H1 (cell line): ENCODE data around the gene MPZL3. TPM values are rescaled to one million over a fixed set of nuclear protein-coding genes. Genes with fewer than 3 reads are reported as not detected.

Experiments
- CTCF ChIA-PET: fragments of 300-600 bp; sonication (Branson Sonifier 250); formaldehyde crosslinking; loops from one replicate; lab custom pipeline; 2021; ENCODE audit not compliant: partially characterized antibody; lab: Charles Lee
- POLR2A ChIA-PET: fragments of 300-600 bp; sonication (Branson Sonifier 250); formaldehyde crosslinking; loops from one replicate; lab custom pipeline; 2021; ENCODE audit warnings: inconsistent platforms; ENCODE audit not compliant: partially characterized antibody; lab: Charles Lee
- DNase-seq, 2 experiments: peaks; one replicate each; pipeline versions ENCODE4 v3.0.0 to v3.0.0-alpha.2; 2010 to 2022; ENCODE audit warnings: low spot score in 2 of 2, low read depth in 1 of 2, mixed read lengths in 1 of 2
- FAIRE-seq: peaks from 2 replicates; lab custom pipeline; 2011; peaks lifted over from hg19 to GRCh38; lab: Jason Lieb, UNC
- H2AFZ ChIP-seq: 2 replicates; pipeline ENCODE4 v1.8.1; 2012; ENCODE audit warnings: low read length, inconsistent platforms
- H2AK5ac ChIP-seq: 2 replicates; pipeline ENCODE4 v1.6.1; 2013; ENCODE audit warnings: low read depth, low read length
- H2BK120ac ChIP-seq: replicated peaks from 2 replicates; pipeline ENCODE3; 2013; ENCODE audit warnings: low read depth, low read length, inconsistent platforms
- H2BK12ac ChIP-seq: 2 replicates; pipeline ENCODE4 v1.6.1; 2013; ENCODE audit warnings: low read depth, low read length
- H2BK15ac ChIP-seq: 2 replicates; pipeline ENCODE4 v1.6.1; 2013; ENCODE audit warnings: low read length
- H2BK20ac ChIP-seq: 2 replicates; pipeline ENCODE4 v1.6.1; 2013; ENCODE audit warnings: low read length
- H2BK5ac ChIP-seq: 2 replicates; pipeline ENCODE4 v1.6.1; 2013; ENCODE audit warnings: low read depth, low read length
- H3K14ac ChIP-seq: 2 replicates; pipeline ENCODE4 v1.6.1; 2013; ENCODE audit warnings: inconsistent platforms; ENCODE audit not compliant: insufficient read length
- H3K18ac ChIP-seq: 2 replicates; pipeline ENCODE4 v1.6.1; 2013; ENCODE audit warnings: low read length; ENCODE audit errors: extremely low read depth
- H3K23ac ChIP-seq: 2 replicates; pipeline ENCODE4 v1.6.1; 2013; ENCODE audit warnings: inconsistent platforms; ENCODE audit not compliant: insufficient read length
- H3K23me2 ChIP-seq: 2 replicates; pipeline ENCODE4 v1.6.1; 2013; ENCODE audit warnings: low read depth, low read length
- H3K27ac ChIP-seq: 2 replicates; pipeline ENCODE4 v1.6.1; 2011; ENCODE audit warnings: low read depth, low read length, inconsistent platforms
- H3K27me3 ChIP-seq, 4 experiments: replicated peaks in 1 of 4; 1 replicate in 1 of 4; 2 replicates in 3 of 4; pipeline versions ENCODE4 v1.6.1 to v1.8.1; 2011 to 2013; ENCODE audit warnings: low read length in 3 of 4, mild to moderate bottlenecking in 3 of 4, inconsistent platforms in 2 of 4, mixed read lengths in 2 of 4, moderate library complexity in 1 of 4; ENCODE audit not compliant: control insufficient read depth in 3 of 4, insufficient read depth in 3 of 4; ENCODE audit errors: extremely low read depth in 1 of 4
- H3K36me3 ChIP-seq, 4 experiments: 2 replicates each; pipeline versions ENCODE4 v1.6.1 to v1.8.1; 2011 to 2013; ENCODE audit warnings: mild to moderate bottlenecking in 4 of 4, low read length in 3 of 4, moderate library complexity in 2 of 4, control low read depth in 1 of 4, inconsistent platforms in 1 of 4; ENCODE audit not compliant: insufficient read depth in 4 of 4, control insufficient read depth in 2 of 4
- H3K4ac ChIP-seq: replicated peaks from 2 replicates; pipeline ENCODE3; 2013; ENCODE audit warnings: low read length, low read depth, mixed read lengths, inconsistent platforms; ENCODE audit not compliant: insufficient read length
- H3K4me1 ChIP-seq, 4 experiments: replicated peaks in 1 of 4; 1 replicate in 1 of 4; 2 replicates in 3 of 4; pipeline versions ENCODE4 v1.6.1 to v1.8.1; 2011 to 2013; ENCODE audit warnings: low read length in 3 of 4, inconsistent platforms in 2 of 4, mixed read lengths in 1 of 4; ENCODE audit not compliant: insufficient read depth in 4 of 4, control insufficient read depth in 3 of 4
- H3K4me2 ChIP-seq, 2 experiments: 2 replicates each; pipeline versions ENCODE4 v1.6.1 to v1.8.1; 2011 to 2013; ENCODE audit warnings: low read depth in 2 of 2, low read length in 2 of 2, control low read depth in 1 of 2, inconsistent platforms in 1 of 2, mild to moderate bottlenecking in 1 of 2; ENCODE audit not compliant: insufficient read depth in 1 of 2
- H3K4me3 ChIP-seq, 4 experiments: fragments of 200-600, 300-600 bp in 1 of 4; sonication (generic), shearing (Covaris generic), sonication (Bioruptor Twin) in 1 of 4; 2 replicates each; pipeline versions ENCODE4 v1.5.1 to v1.8.1; 2011 to 2016; ENCODE audit warnings: low read length in 4 of 4, low read depth in 3 of 4, control low read depth in 2 of 4, inconsistent platforms in 2 of 4, mild to moderate bottlenecking in 2 of 4, mixed read lengths in 1 of 4, moderate library complexity in 1 of 4; ENCODE audit not compliant: insufficient read depth in 2 of 4; ENCODE audit errors: extremely low read depth in 1 of 4
- H3K56ac ChIP-seq: replicated peaks from 2 replicates; pipeline ENCODE3; 2013; ENCODE audit warnings: low read depth, mild to moderate bottlenecking, mixed read lengths, low read length, inconsistent platforms; ENCODE audit not compliant: insufficient read length
- H3K79me1 ChIP-seq: 2 replicates; pipeline ENCODE4 v1.6.1; 2013; ENCODE audit warnings: low read depth, low read length, control low read depth
- H3K79me2 ChIP-seq, 2 experiments: 2 replicates each; pipeline versions ENCODE4 v1.6.1 to v1.8.1; 2012 to 2013; ENCODE audit warnings: low read length in 2 of 2, mild to moderate bottlenecking in 2 of 2, inconsistent platforms in 1 of 2; ENCODE audit not compliant: insufficient read depth in 2 of 2, control insufficient read depth in 1 of 2
- H3K9ac ChIP-seq, 4 experiments: replicated peaks in 1 of 4; 1 replicate in 1 of 4; 2 replicates in 3 of 4; pipeline versions ENCODE4 v1.6.1 to v1.8.1; 2011 to 2013; ENCODE audit warnings: low read depth in 3 of 4, low read length in 3 of 4, control low read depth in 2 of 4, mild to moderate bottlenecking in 2 of 4, moderate library complexity in 2 of 4, inconsistent platforms in 1 of 4; ENCODE audit errors: extremely low read depth in 1 of 4
- H3K9me3 ChIP-seq, 2 experiments: 2 replicates each; pipeline versions ENCODE4 v1.6.1 to v1.8.1; 2012 to 2013; ENCODE audit warnings: mild to moderate bottlenecking in 2 of 2, moderate library complexity in 2 of 2, control low read depth in 1 of 2, inconsistent platforms in 1 of 2, low read depth in 1 of 2, low read length in 1 of 2, mixed read lengths in 1 of 2; ENCODE audit not compliant: insufficient read depth in 2 of 2
- H4K20me1 ChIP-seq, 2 experiments: replicated peaks in 1 of 2; 2 replicates each; pipeline versions ENCODE3 to v1.8.1; 2011 to 2013; ENCODE audit warnings: inconsistent platforms in 2 of 2, low read length in 2 of 2, mild to moderate bottlenecking in 1 of 2; ENCODE audit not compliant: insufficient read depth in 2 of 2, control insufficient read depth in 1 of 2
- H4K5ac ChIP-seq: 2 replicates; pipeline ENCODE4 v1.6.1; 2013; ENCODE audit warnings: low read length, low read depth, mixed read lengths, inconsistent platforms; ENCODE audit not compliant: insufficient read length
- H4K8ac ChIP-seq: 2 replicates; pipeline ENCODE4 v1.8.0; 2013; ENCODE audit warnings: mild to moderate bottlenecking, moderate library complexity, low read length, inconsistent platforms; ENCODE audit not compliant: insufficient read depth; ENCODE audit errors: extremely low read depth
- H4K91ac ChIP-seq: replicated peaks from 2 replicates; pipeline ENCODE3; 2013; ENCODE audit warnings: low read length, mixed read lengths, inconsistent platforms; ENCODE audit not compliant: insufficient read length
- CHD2 ChIP-seq: IDR thresholded peaks from 2 replicates; pipeline ENCODE4 v1.6.1; 2012; ENCODE audit warnings: low read length, improper control_type of control experiment
- EGR1 ChIP-seq: IDR thresholded peaks from 2 replicates; pipeline ENCODE4 v1.6.1; 2011; ENCODE audit warnings: low read depth, low read length, borderline replicate concordance
- EZH2 ChIP-seq: fragments of 200-600 bp; sonication (generic); IDR thresholded peaks from 2 replicates; pipeline ENCODE4 v1.7.1; 2012; ENCODE audit warnings: low read depth, mild to moderate bottlenecking, moderate library complexity, low read length, inconsistent platforms; ENCODE audit not compliant: severe bottlenecking
- JUN ChIP-seq: IDR thresholded peaks from 2 replicates; pipeline ENCODE4 v1.6.1; 2011; ENCODE audit warnings: low read depth, mild to moderate bottlenecking, improper control_type of control experiment, low read length
- SP4 ChIP-seq: IDR thresholded peaks from 2 replicates; pipeline ENCODE4 v1.6.1; 2012; ENCODE audit warnings: low read length, inconsistent platforms
- SRF ChIP-seq: IDR thresholded peaks from 2 replicates; pipeline ENCODE4 v1.6.1; 2011; ENCODE audit warnings: mild to moderate bottlenecking, low read depth, low read length, moderate library complexity
- ZNF274 ChIP-seq: IDR thresholded peaks from 2 replicates; pipeline ENCODE4 v1.7.0; 2012; ENCODE audit warnings: low read length, borderline replicate concordance; ENCODE audit errors: extremely low read depth
- WGBS, 2 experiments: shearing (Covaris generic) in 1 of 2; methylation state at CpG; one replicate each; pipeline versions ENCODE4 v1.1.6 to v1.1.7; 2013 to 2015; ENCODE audit warnings: low lambda C conversion rate in 2 of 2, mixed read lengths in 2 of 2, inconsistent platforms in 1 of 2, low coverage in 1 of 2, missing lambda C conversion rate in 1 of 2; ENCODE audit not compliant: insufficient replicate concordance in 2 of 2, insufficient coverage in 1 of 2, insufficient read length in 1 of 2; ENCODE audit errors: extremely low coverage in 1 of 2, missing lambda C conversion rate in 1 of 2; 5-methylcytosine and 5-hydroxymethylcytosine counted together
- polyA plus RNA-seq, 7 experiments: library from polyadenylated mRNA; depleted of rRNA in 3 of 7; stranded (reverse) in 5 of 7; unstranded in 2 of 7; fragments of >200 nt in 5 of 7; fragments of 200-250 nt in 2 of 7; gene quantifications; 1 replicate in 5 of 7; 2 replicates in 1 of 7; 4 replicates in 1 of 7; pipeline versions ENCODE4 v1.2.1 to v1.2.3, GENCODE V29; 2011 to 2013; ENCODE audit warnings: missing spikeins in 2 of 7, mixed read lengths in 2 of 7
- total RNA-seq: library from RNA; stranded (reverse); fragmentation: NEBNext Ultra II Directional; extraction: Animal tissue kit (Norgen Biotek cat#: 25700); gene quantifications from 2 replicates; pipeline ENCODE4 v1.2.1, GENCODE V29; 2021
- TF ChIP-seq, protein P1 (sequence below): IDR thresholded peaks from 2 replicates; pipeline ENCODE4 v1.6.1; 2011; ENCODE audit warnings: low read length, improper control_type of control experiment
- TF ChIP-seq, protein P2 (sequence below): IDR thresholded peaks from 2 replicates; pipeline ENCODE4 v1.6.1; 2012; ENCODE audit warnings: low read length, inconsistent platforms

Gene MPZL3
- total and polyA plus RNA-seq, 2 of the 8 experiments (the other 6 are each of a cell fraction or from before 2014, with no cell fraction given) = 1.1 to 3.9 TPM

DNA sequence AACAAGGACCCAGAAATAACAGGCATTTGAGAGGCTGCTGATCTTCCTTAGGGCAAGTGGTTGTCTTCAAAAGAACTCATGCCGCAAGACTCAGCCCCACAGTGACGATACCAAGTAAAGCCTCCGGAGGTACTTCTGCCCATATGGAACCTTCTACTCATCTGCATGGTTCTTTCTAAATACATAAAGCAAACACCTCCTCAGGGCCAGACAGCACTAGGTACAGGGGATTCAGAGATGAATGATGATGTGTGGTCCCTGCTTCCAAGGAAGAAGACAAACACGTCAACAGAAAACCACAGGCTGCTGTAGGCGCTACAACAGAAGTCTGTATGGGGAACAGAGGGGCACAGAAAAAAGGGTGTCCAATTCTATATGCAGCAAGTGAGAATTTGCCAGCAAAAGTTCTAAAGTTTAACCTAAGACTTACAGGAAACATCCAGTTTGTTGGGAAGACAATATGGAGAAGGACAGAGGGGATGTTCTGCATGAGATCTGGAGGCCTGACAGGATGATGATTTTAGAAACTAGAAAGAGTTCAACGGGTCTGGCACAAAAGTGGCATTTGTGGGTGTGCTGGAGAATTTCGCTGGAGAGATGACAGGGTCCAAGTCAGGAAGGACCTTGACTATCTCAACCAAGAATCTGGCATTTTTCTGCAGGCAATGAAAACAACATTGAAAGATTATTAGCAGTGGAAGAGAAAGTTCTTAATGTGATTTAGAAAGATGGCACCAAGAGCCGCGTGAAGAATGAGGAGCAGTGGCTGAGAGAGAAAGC is 51.1 kb downstream of the MPZL3 start:
- H3K23ac ChIP-seq = no peak overlapping the region
- no peak overlapping the region for H4K8ac ChIP-seq
- H2BK20ac ChIP-seq = no peak overlapping the region
- no peak overlapping the region for H3K18ac ChIP-seq
- peaks cover 0 to 1% (median 0%) of the 10 kb centered on the region in 4 experiments; a peak in 1 of 7 replicates for H3K27me3 ChIP-seq
- H2BK12ac ChIP-seq = no peak overlapping the region
- H4K5ac ChIP-seq = no peak overlapping the region
- no peak overlapping the region for H2BK5ac ChIP-seq
- no peak overlapping the region for H3K14ac ChIP-seq
- no peak overlapping the region for H4K91ac ChIP-seq
- no peak overlapping the region for H3K9ac ChIP-seq
- ChIA-PET CTCF (interaction anchor here (1.5 to 3.3 kb wide), 2 partner anchors 9 to 88 kb away, joined by 3 to 38 read pairs; no protein-coding TSS in a partner anchor), POLR2A (no interaction called here)
- no peaks in the 10 kb centered on the region for H3K36me3 ChIP-seq
- no peak overlapping the region for H2BK15ac ChIP-seq
- no peaks in the 10 kb centered on the region for H3K79me1 ChIP-seq
- no peak overlapping the region for H3K56ac ChIP-seq
- 92% methylated on average over 9 of the region's 9 CpGs; no CpG with 5 or more reads in 1 of the 2 experiments for WGBS, 2 experiments
- no peak overlapping the region for H3K27ac ChIP-seq
- peaks cover 0 to 4% (median 2%) of the 10 kb centered on the region in 4 experiments; a peak in 3 of 7 replicates for H3K4me1 ChIP-seq
- no peak for FAIRE-seq
- H3K4me3 ChIP-seq = no peak overlapping the region
- H2BK120ac ChIP-seq = no peak overlapping the region
- no peaks in the 10 kb centered on the region; the same call in 1 of the 2 replicates for H3K23me2 ChIP-seq
- no peaks in the 10 kb centered on the region for H4K20me1 ChIP-seq
- no peak overlapping the region for H2AK5ac ChIP-seq
- H3K4ac ChIP-seq = no peak overlapping the region
- no peak for DNase-seq
- no peaks in the 10 kb centered on the region for H3K79me2 ChIP-seq
- no peak overlapping the region for H2AFZ ChIP-seq
- H3K9me3 ChIP-seq = no peaks in the 10 kb centered on the region
- H3K4me2 ChIP-seq = no peak overlapping the region
- TF ChIP-seq EZH2 (no peak), ZNF274 (no peak), EGR1 (no peak), JUN (no peak), SP4 (no peak), CHD2 (no peak), SRF (no peak)
- TF ChIP-seq, protein P1, sequence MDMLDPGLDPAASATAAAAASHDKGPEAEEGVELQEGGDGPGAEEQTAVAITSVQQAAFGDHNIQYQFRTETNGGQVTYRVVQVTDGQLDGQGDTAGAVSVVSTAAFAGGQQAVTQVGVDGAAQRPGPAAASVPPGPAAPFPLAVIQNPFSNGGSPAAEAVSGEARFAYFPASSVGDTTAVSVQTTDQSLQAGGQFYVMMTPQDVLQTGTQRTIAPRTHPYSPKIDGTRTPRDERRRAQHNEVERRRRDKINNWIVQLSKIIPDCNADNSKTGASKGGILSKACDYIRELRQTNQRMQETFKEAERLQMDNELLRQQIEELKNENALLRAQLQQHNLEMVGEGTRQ = no peak
- TF ChIP-seq, protein P2, sequence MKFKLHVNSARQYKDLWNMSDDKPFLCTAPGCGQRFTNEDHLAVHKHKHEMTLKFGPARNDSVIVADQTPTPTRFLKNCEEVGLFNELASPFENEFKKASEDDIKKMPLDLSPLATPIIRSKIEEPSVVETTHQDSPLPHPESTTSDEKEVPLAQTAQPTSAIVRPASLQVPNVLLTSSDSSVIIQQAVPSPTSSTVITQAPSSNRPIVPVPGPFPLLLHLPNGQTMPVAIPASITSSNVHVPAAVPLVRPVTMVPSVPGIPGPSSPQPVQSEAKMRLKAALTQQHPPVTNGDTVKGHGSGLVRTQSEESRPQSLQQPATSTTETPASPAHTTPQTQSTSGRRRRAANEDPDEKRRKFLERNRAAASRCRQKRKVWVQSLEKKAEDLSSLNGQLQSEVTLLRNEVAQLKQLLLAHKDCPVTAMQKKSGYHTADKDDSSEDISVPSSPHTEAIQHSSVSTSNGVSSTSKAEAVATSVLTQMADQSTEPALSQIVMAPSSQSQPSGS = no peak
